OCI-LY7 (cell line): ENCODE data around the gene FUNDC2. TPM values are rescaled to one million over a fixed set of nuclear protein-coding genes. Genes with fewer than 3 reads are reported as not detected.

Source experiments
- BruUV-seq: library from RNA; stranded (reverse); fragments of 400-500 nt; replicated peaks from 2 replicates; lab custom pipeline; 2021; lab: Mats Ljungman, UMichigan
- CTCF ChIA-PET: fragments of 300-600 bp; sonication (Branson Sonifier 250); formaldehyde crosslinking; loops from one replicate; lab custom pipeline; 2022; ENCODE audit warnings: antibody characterized with exemption; ENCODE audit not compliant: unreplicated experiment; lab: Charles Lee
- POLR2A ChIA-PET: fragments of 300-600 bp; sonication (Branson Sonifier 250); formaldehyde crosslinking; loops from one replicate; lab custom pipeline; 2022; ENCODE audit warnings: antibody characterized with exemption; lab: Charles Lee
- DNase-seq: peaks from one replicate; pipeline ENCODE4 v3.0.0-alpha.2; 2015; ENCODE audit warnings: low spot score
- H2AFZ ChIP-seq: fragments of 200-600 bp; sonication (generic), shearing (Covaris generic); 2 replicates; pipeline ENCODE4 v1.6.1; 2014; ENCODE audit warnings: mild to moderate bottlenecking, antibody characterized with exemption, low read length, moderate library complexity
- H3K27ac ChIP-seq: fragments of 200-600 bp; sonication (generic); 2 replicates; pipeline ENCODE4 v1.5.1; 2014; ENCODE audit warnings: mixed run types, low read depth, mild to moderate bottlenecking, moderate library complexity, low read length, inconsistent platforms; ENCODE audit not compliant: poor library complexity, severe bottlenecking
- H3K36me3 ChIP-seq: fragments of 200-600 bp; sonication (generic); 2 replicates; pipeline ENCODE4 v1.6.1; 2014; ENCODE audit warnings: mild to moderate bottlenecking, antibody characterized with exemption, low read length, moderate library complexity, mixed read lengths; ENCODE audit not compliant: insufficient read depth
- H3K4me1 ChIP-seq: fragments of 200-600 bp; sonication (generic); 2 replicates; pipeline ENCODE4 v1.5.1; 2014; ENCODE audit warnings: mild to moderate bottlenecking, low read length; ENCODE audit not compliant: insufficient read depth, poor library complexity, severe bottlenecking
- H3K4me2 ChIP-seq: fragments of 200-600 bp; sonication (generic); 2 replicates; pipeline ENCODE4 v1.6.1; 2014; ENCODE audit warnings: mild to moderate bottlenecking, low read length
- H3K4me3 ChIP-seq: fragments of 200-600 bp; sonication (generic); 2 replicates; pipeline ENCODE4 v1.5.1; 2014; ENCODE audit warnings: mild to moderate bottlenecking, low read depth, low read length; ENCODE audit not compliant: poor library complexity, severe bottlenecking
- H3K79me2 ChIP-seq: fragments of 200-600 bp; sonication (generic); 2 replicates; pipeline ENCODE4 v1.6.1; 2016; ENCODE audit warnings: low read depth, mild to moderate bottlenecking, low read length, moderate library complexity, mixed read lengths; ENCODE audit not compliant: insufficient read depth
- H3K9me2 ChIP-seq: fragments of 200-600 bp; sonication (generic); 2 replicates; pipeline ENCODE4 v1.6.1; 2016; ENCODE audit warnings: mild to moderate bottlenecking, low read length, mixed read lengths; ENCODE audit not compliant: insufficient read depth
- H3K9me3 ChIP-seq: fragments of 200-600 bp; sonication (generic); 2 replicates; pipeline ENCODE4 v1.6.1; 2014; ENCODE audit warnings: mild to moderate bottlenecking, mixed run types, low read length, mixed read lengths
- H4K20me1 ChIP-seq: fragments of 200-600 bp; sonication (generic); 2 replicates; pipeline ENCODE4 v1.6.1; 2014; ENCODE audit warnings: mild to moderate bottlenecking, antibody characterized with exemption, low read length, moderate library complexity, mixed read lengths; ENCODE audit not compliant: insufficient read depth
- EZH2phosphoT487 ChIP-seq: fragments of 200-600 bp; sonication (generic); IDR thresholded peaks from 2 replicates; pipeline ENCODE4 v1.6.1; 2018; ENCODE audit warnings: low read depth, borderline replicate concordance, mild to moderate bottlenecking, mixed run types, antibody characterized with exemption, low read length, moderate library complexity, mixed read lengths
- intact Hi-C: fragments of 100-400 bp; cut with micrococcal nuclease; formaldehyde crosslinking; loops from one replicate; pipeline ENCODE4 v1.10.0; 2022; ENCODE audit not compliant: unreplicated experiment
- total RNA-seq, 2 experiments: library from RNA; depleted of rRNA in 1 of 2; stranded (reverse); fragments of >200 nt in 1 of 2; shearing (Covaris generic) in 1 of 2; gene quantifications; 2 replicates each; pipeline ENCODE4 v1.2.3, GENCODE V29; 2014 to 2022
- TF ChIP-seq, protein P1 (sequence below): fragments of 200-600 bp; sonication (generic); conservative IDR thresholded peaks from 2 replicates; pipeline ENCODE4 v1.5.1; 2014; ENCODE audit warnings: mild to moderate bottlenecking, antibody characterized with exemption, low read length, moderate library complexity, mixed read lengths

Gene FUNDC2
- total RNA-seq, 2 experiments from 2014 or later: 37.2 to 50.0 TPM

DNA sequence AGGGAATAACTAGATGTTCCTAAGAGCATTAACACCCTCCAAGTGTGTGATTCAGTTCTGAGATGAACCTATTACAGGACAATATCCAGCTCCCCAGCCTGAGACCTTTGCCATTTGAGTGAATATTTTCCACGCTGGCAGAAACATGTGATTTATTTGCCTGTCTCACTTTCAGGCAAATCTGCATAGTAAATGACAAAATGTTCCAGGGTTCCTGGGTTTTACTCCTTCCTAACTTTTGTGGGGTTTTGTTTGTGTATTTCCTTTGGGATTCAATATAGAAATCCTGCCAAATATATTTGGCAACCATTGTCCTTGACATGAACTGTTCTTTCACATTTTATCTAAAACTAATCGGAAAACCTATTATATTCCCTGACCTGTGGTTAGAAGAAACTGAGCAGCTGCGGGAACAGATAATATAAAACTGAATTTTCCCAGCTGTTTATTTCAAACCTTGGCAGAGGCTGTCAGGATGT, 16.6 kb upstream of the FUNDC2 start:
- H3K9me3 ChIP-seq: no peaks in the 10 kb centered on the region
- ChIA-PET POLR2A (no interaction called here), CTCF (no interaction called here)
- TF ChIP-seq, protein P1, sequence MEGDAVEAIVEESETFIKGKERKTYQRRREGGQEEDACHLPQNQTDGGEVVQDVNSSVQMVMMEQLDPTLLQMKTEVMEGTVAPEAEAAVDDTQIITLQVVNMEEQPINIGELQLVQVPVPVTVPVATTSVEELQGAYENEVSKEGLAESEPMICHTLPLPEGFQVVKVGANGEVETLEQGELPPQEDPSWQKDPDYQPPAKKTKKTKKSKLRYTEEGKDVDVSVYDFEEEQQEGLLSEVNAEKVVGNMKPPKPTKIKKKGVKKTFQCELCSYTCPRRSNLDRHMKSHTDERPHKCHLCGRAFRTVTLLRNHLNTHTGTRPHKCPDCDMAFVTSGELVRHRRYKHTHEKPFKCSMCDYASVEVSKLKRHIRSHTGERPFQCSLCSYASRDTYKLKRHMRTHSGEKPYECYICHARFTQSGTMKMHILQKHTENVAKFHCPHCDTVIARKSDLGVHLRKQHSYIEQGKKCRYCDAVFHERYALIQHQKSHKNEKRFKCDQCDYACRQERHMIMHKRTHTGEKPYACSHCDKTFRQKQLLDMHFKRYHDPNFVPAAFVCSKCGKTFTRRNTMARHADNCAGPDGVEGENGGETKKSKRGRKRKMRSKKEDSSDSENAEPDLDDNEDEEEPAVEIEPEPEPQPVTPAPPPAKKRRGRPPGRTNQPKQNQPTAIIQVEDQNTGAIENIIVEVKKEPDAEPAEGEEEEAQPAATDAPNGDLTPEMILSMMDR: no peak
- no peak for TF ChIP-seq EZH2phosphoT487
- H3K4me2 ChIP-seq: no peak overlapping the region
- no peak overlapping the region for H3K27ac ChIP-seq
- no peaks in the 10 kb centered on the region for H3K79me2 ChIP-seq
- BruUV-seq: no TSS peak
- no peaks in the 10 kb centered on the region for H3K36me3 ChIP-seq
- H3K9me2 ChIP-seq: no peaks in the 10 kb centered on the region
- H2AFZ ChIP-seq: no peak overlapping the region
- H4K20me1 ChIP-seq: no peaks in the 10 kb centered on the region
- no peaks in the 10 kb centered on the region for H3K4me1 ChIP-seq
- intact Hi-C loops: no loop called here
- H3K4me3 ChIP-seq: no peak overlapping the region
- DNase-seq: no peak

DNA sequence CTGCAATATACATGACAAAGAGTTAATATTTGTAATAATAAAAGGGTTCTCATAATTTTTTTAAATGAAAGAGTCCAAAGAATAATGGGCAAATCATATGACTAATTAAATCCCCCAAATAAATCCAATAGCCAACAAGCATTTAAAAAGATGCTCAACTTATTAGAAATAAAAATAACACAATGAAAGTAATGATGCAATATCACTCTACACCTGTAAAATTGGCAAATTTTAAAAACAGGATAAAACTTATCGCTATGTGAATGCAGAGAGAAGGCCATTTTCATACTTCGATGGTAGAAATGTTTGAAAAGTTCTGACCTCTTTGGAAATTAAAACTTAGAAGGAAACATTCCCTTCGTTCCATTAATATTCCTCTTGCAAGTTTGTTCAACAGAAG, 6.1 kb upstream of the FUNDC2 start:
- H2AFZ ChIP-seq: no peak overlapping the region
- TF ChIP-seq, protein P1: no peak
- no peak for TF ChIP-seq EZH2phosphoT487
- no peaks in the 10 kb centered on the region for H4K20me1 ChIP-seq
- no peak overlapping the region for H3K4me2 ChIP-seq
- H3K79me2 ChIP-seq: no peaks in the 10 kb centered on the region
- CTCF ChIA-PET: no interaction called here
- BruUV-seq: no TSS peak
- POLR2A ChIA-PET: no interaction called here
- no peaks in the 10 kb centered on the region for H3K9me2 ChIP-seq
- no peak overlapping the region for H3K4me3 ChIP-seq
- no peaks in the 10 kb centered on the region for H3K36me3 ChIP-seq
- intact Hi-C loops: no loop called here
- no peak for DNase-seq
- H3K4me1 ChIP-seq: no peaks in the 10 kb centered on the region
- H3K9me3 ChIP-seq: no peaks in the 10 kb centered on the region
- H3K27ac ChIP-seq: no peak overlapping the region

DNA sequence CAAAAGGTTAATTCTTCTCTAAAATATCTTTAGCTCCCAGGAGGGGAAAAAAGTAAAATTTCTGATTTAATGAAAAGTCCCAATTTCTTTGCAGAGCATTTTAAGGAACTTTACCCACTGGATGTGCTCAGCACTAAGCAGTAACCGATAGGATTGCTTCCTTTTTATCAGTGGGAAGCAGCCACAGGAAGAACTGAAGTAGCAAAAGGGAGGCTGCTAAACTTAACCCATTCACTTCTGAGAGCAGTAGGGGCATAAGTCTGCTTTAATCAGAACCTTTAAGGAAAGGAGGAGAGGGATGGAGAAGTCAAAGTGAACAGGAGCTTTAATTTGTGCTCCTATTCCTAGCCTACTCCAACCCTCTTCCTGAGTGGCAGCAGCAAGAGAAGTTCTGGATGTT, 4.1 kb upstream of the FUNDC2 start, which contains the start of gene F8:
Gene F8, minus strand, starts transcription at position 139 of the 400 bp plus-strand sequence. CDS start 171 bp downstream, outside the sequence.
- H3K9me2 ChIP-seq: no peaks in the 10 kb centered on the region
- H3K27ac ChIP-seq: no peak within 1 kb of the TSS
- H3K4me1 ChIP-seq: no peaks in the 10 kb centered on the region
- ChIA-PET POLR2A (interaction anchor here (0.6 kb wide), 1 partner anchor 47 kb away, joined by 3 read pairs; no protein-coding TSS in a partner anchor), CTCF (no interaction called here)
- no peaks in the 10 kb centered on the region for H4K20me1 ChIP-seq
- no peaks in the 10 kb centered on the region for H3K9me3 ChIP-seq
- BruUV-seq: no TSS peak
- TF ChIP-seq EZH2phosphoT487: no peak
- TF ChIP-seq, protein P1: no peak
- H3K36me3 ChIP-seq: no peaks in the 10 kb centered on the region
- intact Hi-C loops: no loop called here
- H3K79me2 ChIP-seq: peaks cover 2% of the 10 kb centered on the region; the same call in 1 of the 2 replicates
- no peak within 1 kb of the TSS for H3K4me2 ChIP-seq
- no peak for DNase-seq
- H2AFZ ChIP-seq: no peak within 1 kb of the TSS
- H3K4me3 ChIP-seq: no peak within 1 kb of the TSS
